Upper lobe of left lung (tissue), 4 donors: ENCODE measurements around the gene CCDC57.

ENCODE experiments used
- EP300 ChIP-seq, 4 donors: sonication (generic); formaldehyde crosslinking; IDR thresholded peaks; one replicate each; pipeline ENCODE4 v1.5.1; 2017; ENCODE audit warnings: antibody characterized with exemption in 4 of 4, control low read depth in 2 of 4
- POLR2A ChIP-seq, 4 donors: fragments of 450-650 bp; IDR thresholded peaks; one replicate each; pipeline ENCODE4 v1.5.1; 2016 to 2017; ENCODE audit warnings: antibody characterized with exemption in 4 of 4, mild to moderate bottlenecking in 2 of 4
- TF ChIP-seq, protein P1 (sequence below), 6 experiments: fragments of 450-650 bp in 4 of 6; fragments of 200-600 bp in 2 of 6; sonication (generic) in 2 of 6; IDR thresholded peaks; one replicate each; pipeline ENCODE4 v1.5.1; 2016 to 2019; ENCODE audit warnings: antibody characterized with exemption in 6 of 6

DNA sequence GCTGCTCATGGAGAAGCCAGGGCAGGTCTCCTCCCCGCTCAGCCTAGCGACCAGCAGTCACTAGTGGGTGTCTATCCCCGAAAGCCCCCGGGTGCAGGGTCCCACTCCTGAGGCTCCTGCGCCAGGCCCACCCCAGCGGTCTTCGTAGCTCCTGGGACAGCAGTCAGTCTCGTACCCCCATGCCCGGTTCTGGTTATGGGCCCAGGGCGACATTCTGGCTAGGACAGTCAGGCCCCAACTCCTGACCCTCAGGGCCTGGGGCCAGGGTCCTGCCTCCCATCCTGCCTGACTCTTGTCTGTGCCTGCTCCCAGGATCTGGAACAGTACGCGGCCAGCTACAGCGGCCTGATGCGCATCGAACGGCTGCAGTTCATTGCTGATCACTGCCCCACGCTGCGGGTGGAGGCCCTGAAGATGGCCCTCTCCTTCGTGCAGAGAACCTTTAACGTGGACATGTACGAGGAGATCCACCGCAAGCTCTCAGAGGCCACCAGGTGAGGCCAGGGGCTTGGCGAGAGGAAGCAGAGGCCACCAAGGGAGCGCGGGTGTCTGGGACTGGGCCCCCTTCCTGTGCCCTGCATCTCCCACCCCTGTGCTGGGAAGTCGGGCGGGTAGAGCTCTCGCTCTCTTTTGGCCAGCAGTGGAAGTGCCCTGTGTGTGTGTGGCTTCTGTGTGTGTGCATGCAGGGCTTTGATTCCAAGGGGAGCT, 158.9 kb downstream of the CCDC57 start:
- TF ChIP-seq, protein P1, sequence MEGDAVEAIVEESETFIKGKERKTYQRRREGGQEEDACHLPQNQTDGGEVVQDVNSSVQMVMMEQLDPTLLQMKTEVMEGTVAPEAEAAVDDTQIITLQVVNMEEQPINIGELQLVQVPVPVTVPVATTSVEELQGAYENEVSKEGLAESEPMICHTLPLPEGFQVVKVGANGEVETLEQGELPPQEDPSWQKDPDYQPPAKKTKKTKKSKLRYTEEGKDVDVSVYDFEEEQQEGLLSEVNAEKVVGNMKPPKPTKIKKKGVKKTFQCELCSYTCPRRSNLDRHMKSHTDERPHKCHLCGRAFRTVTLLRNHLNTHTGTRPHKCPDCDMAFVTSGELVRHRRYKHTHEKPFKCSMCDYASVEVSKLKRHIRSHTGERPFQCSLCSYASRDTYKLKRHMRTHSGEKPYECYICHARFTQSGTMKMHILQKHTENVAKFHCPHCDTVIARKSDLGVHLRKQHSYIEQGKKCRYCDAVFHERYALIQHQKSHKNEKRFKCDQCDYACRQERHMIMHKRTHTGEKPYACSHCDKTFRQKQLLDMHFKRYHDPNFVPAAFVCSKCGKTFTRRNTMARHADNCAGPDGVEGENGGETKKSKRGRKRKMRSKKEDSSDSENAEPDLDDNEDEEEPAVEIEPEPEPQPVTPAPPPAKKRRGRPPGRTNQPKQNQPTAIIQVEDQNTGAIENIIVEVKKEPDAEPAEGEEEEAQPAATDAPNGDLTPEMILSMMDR (IDR thresholded peaks at IDR 0.05), result no peak
- TF ChIP-seq POLR2A (IDR thresholded peaks at IDR 0.05) (no peak), EP300 (IDR thresholded peaks at IDR 0.05) (no peak)
